Stimulated activated naive CD4-positive, alpha-beta T cell (primary cell): ENCODE results near the gene TPSB2.
"Not testable (repeated sequence)": the region's sequence is repeated elsewhere in the genome, so short reads cannot be mapped to it uniquely, and the experiment has no call there.

Source experiments
- DNase-seq, 6 experiments: peaks; one replicate each; lab custom pipeline; 2025; lab: John Stamatoyannopoulos, UW

Gene TPSB2

DNA sequence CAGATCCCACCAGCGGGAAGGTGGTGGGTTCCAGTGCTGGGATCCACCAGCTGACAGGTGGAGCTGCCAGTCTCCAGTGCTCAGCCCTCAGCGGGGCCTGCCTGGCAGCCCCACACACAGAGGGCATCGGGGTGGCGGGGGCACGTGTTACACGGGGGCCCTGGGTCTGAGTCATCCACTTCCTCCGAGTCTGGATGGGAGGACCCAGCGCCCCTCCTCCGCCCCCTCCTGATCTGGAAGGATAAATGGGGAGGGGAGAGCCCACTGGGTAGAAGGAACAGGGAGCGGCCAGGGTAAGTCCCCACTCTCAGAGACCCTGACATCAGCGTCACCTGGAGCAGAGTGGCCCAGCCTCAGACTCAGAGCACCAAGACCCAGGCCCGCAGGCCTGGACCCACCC is 10.5 kb upstream of the TPSB2 start, which contains the start of gene TPSAB1:
TPSAB1 (plus strand) TSS at position 270 of the 400 bp plus-strand sequence. CDS start 234 bp downstream, outside the sequence.
- not testable (repeated sequence) for DNase-seq

DNA sequence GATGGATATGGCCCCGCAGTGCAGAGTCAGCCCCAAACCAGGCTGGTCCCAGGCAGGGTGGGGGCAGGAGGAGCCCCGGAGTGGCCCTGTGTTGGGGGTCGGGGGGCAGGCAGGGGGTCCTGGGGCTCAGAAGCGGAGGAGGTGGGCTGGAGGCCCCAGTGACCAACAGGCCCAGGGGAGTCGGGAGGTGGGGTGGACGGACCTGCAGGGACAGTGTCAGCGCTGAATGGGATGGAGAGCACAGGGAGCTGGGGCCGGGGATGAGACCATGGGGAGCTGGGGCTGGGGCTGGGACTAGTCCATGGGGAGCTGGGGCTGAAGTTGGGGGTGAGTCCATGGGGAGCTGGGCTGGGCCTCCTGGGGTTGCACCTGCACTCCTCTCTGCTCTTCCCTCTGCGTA is 9.6 kb upstream of the TPSB2 start:
- not testable (repeated sequence) for DNase-seq

DNA sequence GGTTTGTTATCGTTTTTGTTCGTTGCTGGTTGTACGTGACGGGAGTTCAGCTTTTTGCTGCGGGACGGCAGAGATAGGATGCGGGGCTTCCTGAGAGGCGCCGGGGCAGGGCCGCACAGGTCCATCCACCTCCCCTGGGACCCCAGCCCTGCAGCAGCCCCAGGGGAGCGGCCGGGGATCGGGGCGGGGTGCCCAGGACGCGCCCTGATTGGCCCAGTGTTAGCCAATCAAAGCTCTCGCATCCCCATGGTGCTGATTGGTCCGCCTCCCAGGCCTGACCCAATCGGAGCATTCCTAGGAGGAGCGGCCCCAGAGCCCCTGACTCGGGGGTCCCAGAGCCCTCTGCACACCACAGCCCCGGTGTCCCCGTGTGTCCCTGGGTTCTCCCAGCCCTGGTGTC is 8.9 kb upstream of the TPSB2 start:
- DNase-seq = not testable (repeated sequence)

DNA sequence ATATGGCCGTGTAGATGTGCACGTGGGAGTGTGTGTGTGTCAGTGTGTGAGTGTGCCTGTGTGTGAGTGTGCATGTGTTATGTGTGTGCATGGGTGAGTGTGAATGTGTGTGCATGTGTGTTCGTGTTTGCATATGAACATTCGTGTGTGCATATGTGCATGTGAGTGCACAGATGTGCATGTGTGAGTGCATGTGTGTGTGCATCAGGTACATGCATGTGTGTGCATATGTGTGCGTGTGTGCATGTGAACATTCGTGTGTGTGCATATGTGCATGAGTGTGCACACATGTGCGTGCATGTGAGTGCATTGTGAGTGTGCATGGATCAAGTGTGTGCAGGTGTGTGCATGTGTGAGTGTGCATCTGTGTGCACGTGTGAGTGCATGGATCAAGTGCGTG is 8.0 kb upstream of the TPSB2 start:
- DNase-seq = no peak

DNA sequence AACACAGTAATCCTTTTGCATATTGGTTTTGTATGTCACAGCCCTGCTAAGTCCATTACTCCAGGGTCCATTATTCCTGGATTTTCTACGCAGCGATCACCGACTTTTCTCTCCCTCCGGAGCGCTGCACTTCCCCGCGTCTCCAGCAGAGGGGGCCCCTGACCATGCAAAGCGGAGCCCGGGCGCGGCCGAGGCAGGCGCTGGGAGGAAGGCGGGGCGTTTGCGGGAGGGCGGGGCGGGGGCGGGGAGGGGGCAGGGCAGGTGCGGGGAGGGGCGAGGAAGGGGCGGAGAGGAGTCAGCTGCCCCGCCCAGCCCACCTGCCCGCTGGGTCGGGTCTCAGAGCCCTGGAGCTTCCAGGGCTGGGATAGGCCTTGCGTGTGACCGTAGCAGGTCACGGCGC is 6.7 kb upstream of the TPSB2 start:
- DNase-seq = not testable (repeated sequence)

DNA sequence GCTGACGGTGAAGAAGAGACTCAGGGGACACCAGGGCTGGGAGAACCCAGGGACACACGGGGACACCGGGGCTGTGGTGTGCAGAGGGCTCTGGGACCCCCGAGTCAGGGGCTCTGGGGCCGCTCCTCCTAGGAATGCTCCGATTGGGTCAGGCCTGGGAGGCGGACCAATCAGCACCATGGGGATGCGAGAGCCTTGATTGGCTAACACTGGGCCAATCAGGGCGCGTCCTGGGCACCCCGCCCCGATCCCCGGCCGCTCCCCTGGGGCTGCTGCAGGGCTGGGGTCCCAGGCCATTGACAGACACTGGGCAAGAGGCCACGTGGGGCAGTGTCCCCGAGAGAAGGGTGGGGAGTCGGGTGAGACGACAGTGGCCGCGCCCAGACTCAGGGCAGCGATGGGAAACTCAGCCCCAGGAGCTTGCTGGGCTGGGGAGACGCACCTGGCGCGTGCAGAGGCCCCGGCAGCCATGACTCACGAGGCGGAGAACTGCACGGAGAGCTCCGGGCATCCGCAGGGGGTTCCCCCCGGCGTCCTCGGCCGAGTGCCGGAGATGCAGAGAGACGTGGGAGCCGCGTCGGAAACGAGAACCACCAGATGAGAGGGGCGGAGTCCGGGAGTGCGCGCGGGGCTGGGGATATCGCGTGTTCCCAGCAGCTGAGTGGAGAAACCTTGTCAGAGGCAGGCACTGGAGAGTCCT is 2.2 kb upstream of the TPSB2 start:
- not testable (repeated sequence) for DNase-seq

DNA sequence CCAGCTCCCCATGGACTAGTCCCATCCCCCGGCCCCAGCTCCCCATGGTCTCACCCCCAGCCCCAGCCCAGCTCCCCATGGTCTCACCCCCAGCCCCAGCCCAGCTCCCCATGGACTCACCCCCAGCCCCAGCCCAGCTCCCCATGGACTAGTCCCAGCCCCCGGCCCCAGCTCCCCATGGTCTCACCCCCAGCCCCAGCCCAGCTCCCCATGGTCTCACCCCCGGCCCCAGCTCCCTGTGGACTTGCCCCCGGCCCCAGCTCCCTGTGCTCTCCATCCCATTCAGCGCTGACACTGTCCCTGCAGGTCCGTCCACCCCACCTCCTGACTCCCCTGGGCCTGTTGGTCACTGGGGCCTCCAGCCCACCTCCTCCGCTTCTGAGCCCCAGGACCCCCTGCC is 1.3 kb upstream of the TPSB2 start:
- DNase-seq = not testable (repeated sequence)

DNA sequence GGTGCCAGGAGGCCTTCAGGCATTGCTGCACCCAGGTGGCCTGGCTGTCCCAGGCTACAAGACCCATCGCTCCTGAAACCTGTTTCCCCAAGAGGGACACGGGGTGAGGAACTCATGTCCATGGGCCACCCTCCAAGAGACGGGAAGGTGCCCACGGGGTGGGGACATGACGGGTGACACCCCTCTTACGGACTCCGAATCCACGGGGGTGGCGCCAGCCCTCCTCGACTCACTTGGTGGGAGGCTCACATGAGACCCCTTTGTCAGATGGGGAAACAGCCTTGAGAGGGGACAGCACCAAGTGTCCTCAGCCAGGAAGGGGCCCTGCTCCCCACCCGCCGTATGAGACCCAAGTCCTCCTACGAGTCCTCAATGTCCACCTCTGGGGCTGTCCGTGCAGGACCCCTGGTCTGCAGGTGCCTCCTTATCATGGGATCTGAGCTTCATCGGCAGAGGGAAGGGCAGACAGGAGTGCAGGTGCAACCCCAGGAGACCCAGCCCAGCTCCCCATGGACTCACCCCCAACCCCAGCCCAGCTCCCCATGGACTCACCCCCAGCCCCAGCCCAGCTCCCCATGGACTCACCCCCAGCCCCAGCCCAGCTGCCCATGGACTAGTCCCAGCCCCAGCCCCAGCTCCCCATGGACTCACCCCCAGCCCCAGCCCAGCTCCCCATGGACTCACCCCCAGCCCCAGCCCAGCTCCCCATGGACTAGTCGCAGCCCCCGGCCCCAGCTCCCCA is 658 bp upstream of the TPSB2 start:
- not testable (repeated sequence) for DNase-seq

DNA sequence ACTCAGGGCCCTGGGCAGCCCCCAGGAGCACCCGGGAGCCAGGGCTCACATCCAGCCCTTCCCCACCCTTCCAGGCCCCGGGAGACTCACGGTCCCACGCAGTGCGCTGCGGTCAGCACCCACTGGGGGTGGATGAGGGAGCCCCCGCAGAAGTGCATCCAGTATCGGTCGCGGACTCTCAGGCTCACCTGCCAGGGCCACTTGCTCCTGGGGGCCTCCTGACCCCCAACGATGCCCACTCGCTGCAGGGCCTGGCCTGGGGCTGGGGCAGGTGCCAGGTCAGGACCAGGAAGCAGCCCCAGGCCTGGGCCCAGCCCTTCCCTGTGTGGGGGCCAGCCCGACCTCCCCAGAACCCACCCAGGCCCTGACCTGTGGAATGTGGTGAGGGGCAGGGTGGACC is 508 bp downstream of the TPSB2 start:
- not testable (repeated sequence) for DNase-seq

DNA sequence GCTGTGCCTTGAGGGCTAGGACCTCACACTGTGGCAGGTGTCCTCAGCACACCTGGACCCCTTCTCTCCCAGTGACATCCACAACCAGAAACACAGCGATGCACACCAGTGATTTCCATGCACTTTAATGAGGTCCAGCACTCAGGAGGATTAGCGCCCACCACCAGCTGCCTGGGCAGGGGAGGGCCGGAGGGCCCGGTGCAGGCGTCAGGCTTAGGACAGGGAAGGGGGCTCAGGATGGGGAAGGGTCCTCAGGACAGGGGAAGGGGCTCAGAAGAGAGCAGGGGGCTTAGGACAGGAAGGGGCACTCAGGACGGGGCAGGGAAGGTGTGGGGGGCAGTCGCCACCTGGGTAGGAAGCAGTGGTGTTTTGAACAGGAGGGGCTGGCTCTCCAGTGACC is 1.8 kb downstream of the TPSB2 start:
- not testable (repeated sequence) for DNase-seq

DNA sequence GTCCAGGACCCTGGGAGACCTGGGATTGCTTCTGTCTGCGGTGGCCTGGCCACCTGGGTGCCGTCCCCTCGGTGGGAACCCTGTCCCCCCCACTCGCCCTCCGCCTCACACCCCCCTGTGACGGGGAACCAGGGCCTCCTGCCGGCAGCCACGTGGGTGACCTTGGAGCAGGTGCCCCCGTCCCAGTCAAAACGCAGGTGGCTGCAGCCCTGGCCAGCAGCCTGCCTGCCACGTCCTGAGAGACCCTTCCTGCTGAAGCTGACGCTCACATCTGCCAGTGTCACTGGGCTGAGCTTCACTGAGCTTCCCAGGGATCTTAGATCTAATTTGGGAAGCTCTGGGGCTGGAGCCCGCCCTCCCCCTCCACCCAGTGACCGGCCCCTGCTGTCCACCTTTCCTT is 3.3 kb downstream of the TPSB2 start:
- not testable (repeated sequence) for DNase-seq

DNA sequence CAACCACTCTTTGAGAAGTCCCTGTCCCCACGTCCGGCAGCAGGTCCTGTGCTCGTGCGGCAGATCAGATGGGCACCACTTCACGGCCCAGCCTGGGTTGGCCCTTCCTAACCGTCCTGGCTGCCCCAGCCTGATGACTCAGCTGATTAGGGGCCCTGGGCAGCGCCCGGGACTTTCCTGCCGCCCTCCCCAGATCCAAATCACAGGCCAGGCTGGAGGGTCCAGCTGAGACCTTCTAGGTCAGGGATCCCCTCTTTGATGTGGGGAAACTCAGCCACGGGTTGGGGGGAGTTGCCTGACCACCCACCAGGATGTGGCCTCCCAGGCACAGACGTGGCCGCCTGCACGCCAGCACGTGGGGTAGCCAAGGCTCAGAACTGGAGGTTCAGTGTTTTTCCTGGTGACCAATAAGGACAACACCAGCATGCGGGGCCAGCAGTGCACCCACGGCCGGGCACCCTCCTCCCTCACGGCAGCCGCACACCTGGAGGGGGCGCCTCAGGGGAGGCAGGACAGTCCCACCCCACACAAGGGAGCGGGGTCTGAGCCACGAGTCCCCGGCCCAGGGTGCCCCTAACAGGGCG is 4.2 kb downstream of the TPSB2 start:
- DNase-seq = not testable (repeated sequence)

DNA sequence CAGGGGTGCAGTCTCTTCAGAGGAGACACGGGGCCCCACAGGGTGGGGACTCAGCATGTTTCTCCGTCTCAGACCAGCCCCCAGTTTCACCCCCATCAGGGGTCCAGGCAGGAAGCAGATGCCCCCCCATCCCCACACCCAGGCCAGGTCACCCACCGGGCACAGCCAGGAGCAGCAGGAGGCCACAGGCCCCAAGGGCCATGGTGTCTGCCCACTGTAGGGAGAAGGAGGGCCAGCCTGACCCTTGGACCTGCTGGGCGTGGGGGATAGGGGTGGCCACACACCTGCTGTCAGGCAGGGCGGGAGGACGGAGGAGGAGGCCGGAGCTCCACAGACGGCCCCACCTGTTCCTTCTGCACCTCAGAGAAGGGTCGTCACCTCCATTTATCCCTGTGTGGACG is 4.9 kb downstream of the TPSB2 start, which contains the start of gene TPSG1:
TPSG1 (minus strand) TSS at position 218 of the 401 bp plus-strand sequence; CDS start at position 202, 16 bp downstream.
- no peak for DNase-seq

DNA sequence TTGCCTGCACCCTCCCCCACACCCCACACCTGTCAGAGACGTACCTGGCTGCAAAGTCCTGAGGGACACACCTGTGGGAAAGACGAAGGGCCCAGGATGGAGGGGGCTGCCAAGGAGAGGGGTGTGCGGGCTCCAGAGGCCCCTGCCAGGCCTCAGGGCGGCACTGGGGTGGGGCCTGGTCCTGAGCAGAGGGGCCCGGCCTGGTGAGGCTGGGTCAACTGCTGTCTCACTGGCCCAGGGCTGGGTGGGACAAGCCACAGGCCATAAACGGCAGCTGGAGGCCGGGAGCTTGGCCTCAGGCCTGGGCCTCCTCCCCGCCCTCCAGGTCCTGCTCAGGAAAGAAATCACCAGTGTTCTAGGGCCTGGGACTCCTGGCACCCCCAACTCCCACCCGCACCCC is 5.4 kb downstream of the TPSB2 start:
- no peak for DNase-seq

DNA sequence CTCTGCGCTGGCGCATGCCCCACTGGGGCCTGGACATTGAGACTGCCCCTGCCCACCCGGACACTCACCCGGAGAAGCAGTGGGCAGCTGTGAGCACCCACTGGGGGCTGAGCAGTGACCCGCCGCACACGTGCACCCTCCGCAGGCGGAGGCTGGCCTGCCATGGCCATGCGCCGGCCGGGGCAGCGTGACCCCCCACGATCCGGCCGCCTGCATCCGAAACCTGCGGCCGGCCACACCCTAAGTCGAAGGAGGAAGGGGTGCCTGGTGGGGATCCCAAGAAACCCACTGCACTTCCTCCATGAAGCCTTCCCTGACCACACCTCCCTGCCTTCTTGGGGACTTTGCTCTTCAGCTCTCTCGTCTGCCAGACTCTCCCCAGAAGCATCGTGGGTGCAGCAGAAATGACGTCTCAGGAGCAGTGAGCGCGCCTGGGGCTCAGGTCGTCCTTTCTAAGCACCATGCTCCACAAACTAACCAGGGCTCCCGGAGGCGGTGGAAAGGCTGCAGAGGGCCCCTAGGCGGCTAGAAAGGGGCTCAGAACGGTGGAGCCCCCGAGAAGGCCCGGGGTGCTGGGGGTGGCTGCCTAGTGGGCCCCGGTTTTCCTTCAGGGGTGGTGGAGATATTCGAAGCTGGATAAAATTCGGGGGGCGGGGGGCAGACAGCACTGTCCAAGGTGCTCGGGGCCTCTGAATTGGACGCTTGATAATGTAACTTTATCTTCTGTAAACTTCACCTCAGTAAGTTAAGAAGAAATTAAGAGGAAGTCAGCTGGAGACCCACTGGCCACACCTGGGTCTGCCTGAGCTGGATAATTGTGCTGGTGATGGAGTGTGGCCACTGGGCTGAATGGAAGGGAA is 6.4 kb downstream of the TPSB2 start:
- no peak for DNase-seq

DNA sequence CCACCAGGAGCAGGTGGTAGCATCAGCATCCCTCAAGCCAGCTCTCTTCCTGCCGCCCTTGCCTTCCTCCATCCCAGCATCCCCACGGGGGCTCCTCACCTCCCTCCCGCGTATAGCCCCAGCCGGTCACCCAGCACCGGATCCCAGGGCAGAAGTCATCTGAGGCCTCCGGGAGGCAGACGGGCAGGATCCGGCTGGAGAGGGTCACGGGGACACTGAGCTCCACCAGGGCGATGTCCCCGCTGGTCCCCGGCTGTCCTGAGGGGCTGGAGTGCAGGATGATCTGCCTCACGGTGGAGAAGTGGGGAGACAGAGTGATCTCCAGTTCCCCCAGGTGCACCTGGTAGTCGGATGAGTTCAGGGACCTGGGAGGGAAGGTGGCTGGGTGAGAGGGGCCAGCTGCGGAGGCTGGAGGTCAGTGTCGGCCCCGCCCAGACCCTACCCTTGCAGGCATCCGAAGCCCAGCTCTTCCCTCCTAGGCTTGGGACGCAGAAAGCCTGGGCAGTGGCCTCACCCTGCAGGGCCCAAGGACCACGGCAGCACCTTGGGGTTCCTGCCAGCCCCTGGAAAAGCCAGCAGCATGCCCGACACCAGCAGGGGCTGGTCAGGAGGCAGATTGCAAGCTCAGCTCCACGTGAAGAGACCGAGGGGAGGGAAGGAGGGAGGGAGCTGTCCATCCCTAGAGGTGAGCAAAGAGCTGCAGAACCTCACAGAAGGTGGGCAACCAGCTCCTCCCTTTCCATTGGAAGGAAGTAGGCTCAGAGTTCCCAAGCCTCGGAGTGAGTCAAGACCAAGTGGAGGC is 7.2 kb downstream of the TPSB2 start:
- no peak for DNase-seq

DNA sequence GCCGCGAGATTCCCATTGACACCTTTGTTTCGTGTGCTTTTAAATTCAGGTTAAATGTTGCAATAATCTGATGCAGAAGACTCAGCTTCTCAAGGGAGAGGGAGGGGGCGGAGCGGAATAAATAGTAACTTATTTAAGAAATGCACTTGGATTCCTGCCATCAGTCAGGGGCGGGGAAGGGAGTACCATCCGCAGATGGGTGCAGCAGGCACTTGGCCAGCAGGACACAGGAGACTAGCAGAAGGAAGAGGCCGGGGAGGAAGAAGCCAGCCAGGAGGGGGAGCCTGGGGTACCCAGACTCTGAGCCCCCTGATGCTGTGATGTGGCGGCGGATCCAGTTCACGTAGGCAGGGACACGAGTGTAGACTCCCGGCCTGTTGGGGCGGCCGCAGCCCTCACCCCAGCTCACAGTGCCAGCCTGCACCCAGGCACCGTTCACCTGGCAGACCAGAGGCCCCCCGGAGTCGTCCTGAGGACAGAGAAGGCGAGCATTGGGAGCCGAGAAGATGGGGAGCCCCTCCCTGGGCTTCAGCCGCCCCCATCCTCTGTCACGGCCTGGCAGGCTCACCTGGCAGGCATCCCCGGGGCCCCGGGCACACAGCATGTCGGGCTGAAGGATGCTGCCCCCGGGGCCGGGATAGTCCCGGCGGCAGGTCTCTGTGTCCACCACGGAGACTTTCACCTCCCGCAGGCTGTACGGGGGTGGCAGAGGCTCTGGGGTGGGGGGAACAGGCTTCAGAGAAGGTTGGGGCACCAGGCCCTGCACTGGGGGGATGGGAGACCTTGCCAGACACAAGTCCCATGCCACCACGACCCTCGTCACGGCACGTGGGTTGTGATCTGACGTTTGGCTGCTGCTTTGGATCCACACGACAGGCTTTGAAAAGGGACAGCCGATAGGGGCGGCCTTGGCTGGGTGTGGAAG is 8.1 kb downstream of the TPSB2 start:
- no peak for DNase-seq

DNA sequence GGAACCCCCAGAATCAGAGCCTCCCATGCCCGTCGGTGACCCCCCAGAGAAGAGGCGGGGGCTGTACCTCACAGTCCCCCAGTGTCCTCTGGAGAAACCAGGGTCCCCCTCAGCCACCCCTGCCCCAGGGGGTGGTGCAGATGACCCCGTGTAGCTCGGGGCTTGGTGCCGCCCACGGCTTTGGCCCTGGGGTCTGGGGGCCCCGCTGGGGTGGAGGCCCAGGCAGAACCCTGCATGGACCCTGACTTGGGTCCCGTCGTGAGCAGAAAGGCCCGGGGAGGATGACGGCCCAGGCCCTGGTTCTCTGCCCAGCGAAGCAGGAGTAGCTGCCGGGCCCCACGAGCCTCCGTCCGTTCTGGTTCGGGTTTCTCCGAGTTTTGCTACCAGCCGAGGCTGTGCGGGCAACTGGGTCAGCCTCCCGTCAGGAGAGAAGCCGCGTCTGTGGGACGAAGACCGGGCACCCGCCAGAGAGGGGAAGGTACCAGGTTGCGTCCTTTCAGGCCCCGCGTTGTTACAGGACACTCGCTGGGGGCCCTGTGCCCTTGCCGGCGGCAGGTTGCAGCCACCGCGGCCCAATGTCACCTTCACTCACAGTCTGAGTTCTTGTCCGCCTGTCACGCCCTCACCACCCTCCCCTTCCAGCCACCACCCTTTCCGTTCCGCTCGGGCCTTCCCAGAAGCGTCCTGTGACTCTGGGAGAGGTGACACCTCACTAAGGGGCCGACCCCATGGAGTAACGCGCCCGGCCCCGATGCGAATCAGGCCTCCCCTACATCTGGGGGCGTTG is 8.9 kb downstream of the TPSB2 start:
- DNase-seq = no peak

DNA sequence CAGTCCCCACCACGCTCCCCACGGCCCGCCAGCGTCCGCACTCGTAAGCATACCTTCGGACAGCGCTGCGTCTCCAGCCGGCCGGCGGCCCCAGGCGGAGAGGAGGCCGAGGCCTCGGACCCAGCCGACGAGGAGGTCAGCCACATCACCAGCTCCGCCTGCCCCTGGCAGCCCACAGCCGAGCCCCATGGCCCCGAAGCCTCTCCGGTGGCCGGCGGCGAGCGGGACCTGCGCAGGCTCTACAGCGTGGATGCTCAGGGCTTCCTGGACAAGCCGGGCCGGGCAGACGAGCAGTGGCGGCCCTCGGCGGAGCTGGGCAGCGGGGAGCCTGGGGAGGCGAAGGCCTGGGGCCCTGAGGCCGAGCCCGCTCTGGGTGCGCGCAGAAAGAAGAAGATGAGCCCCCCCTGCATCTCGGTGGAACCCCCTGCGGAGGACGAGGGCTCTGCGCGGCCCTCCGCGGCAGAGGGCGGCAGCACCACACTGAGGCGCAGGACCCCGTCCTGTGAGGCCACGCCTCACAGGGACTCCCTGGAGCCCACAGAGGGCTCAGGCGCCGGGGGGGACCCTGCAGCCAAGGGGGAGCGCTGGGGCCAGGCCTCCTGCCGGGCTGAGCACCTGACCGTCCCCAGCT is 9.8 kb downstream of the TPSB2 start:
- DNase-seq = no peak
